ENCODE results near the gene GPD1. TPM values are rescaled to one million over a fixed set of nuclear protein-coding genes. Genes with fewer than 3 reads are reported as not detected.

The GPD1 gene
- total RNA-seq, result 65.3 TPM

- Histone ChIP-seq H3K27ac (no peak within 1 kb of the TSS), H3K4me3 (no peak within 1 kb of the TSS), H3K27me3 (no peaks in the 10 kb centered on the region), H3K36me3 (peaks cover 0 to 3% of the 10 kb centered on the region in 2 donors), H3K9me3 (no peaks in the 10 kb centered on the region), H3K4me1 (peaks cover 19% of the 10 kb centered on the region)
- intact Hi-C loops (cut with DNase I), result no loop called here
- TF ChIP-seq POLR2A (IDR thresholded peaks at IDR 0.05), result no peak
- TF ChIP-seq CTCF (IDR thresholded peaks at IDR 0.05), result no peak
- no peak for TF ChIP-seq POLR2AphosphoS5 (IDR thresholded peaks at IDR 0.05; ENCODE audit: insufficient read depth in 1 of 2, low read depth in 1 of 2)
- no peak for DNase-seq (ENCODE audit: extremely low spot score in 2 of 2)
Observed at GRCh38 chr12:50103767-50104321, at the start of gene GPD1. Gene GPD1 (plus strand): TSS chr12:50104008. CDS start chr12:50104051, 43 bp downstream.

DNA sequence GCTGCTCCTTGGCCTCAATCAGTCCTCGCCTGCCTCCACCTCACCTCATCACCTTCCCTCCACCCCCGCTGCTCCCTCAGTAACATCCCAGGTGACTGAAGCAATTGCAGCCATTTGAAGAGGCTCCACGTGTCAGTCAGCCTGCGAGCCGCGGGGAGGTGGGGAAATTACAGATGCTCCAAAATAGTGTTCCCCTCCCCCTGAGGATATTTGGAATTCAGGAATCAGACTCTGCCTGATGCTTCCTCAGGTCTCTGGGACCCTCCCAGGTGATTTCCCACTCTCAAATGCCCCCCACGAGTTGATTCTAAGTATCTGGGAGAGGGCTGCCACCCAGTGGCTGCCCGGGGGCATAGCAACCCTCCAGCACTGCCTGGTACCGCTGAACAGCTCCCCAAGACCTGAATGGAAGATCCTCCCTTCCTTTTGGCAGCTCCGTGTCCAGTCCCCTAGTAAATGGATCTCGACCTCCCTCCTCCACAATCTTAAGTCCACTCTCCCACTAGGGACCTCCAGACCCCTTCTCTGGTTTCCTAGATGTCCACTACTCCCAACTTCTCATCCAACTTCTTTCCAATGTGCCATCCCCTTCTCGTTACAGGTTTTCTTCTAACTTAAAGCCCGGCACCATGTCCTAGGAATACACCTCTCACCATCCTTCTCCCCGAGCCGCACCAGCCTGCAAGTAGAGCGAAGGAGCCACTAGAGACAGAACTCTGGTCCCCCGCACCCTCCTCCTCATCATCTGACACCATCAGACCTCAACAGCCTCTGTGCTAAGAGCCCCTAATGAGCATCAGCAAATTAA, 47.8 kb upstream of the GPD1 start:
- intact Hi-C loops (cut with DNase I), result loop anchor here (10.0 kb wide), 1 partner anchor 81 kb away; the partner anchor contains the start of gene AQP6
- DNase-seq (ENCODE audit: extremely low spot score in 2 of 2), result no peak
- Histone ChIP-seq H3K27ac (no peak overlapping the region), H3K27me3 (no peaks in the 10 kb centered on the region), H3K36me3 (no peaks in the 10 kb centered on the region), H3K4me1 (peaks cover 24% of the 10 kb centered on the region), H3K9me3 (no peaks in the 10 kb centered on the region), H3K4me3 (peak overlapping the region in 1 of 2 donors; percentile 14)
- TF ChIP-seq POLR2A (IDR thresholded peaks at IDR 0.05), result no peak
- peak; percentile 69 to 89 (median 87) for TF ChIP-seq CTCF (IDR thresholded peaks at IDR 0.05)

- Histone ChIP-seq H3K27ac (no peak overlapping the region), H3K4me3 (peak overlapping the region; percentile 59 to 61), H3K27me3 (no peaks in the 10 kb centered on the region), H3K4me1 (peaks cover 23% of the 10 kb centered on the region), H3K36me3 (no peaks in the 10 kb centered on the region), H3K9me3 (no peaks in the 10 kb centered on the region)
- TF ChIP-seq POLR2AphosphoS5 (IDR thresholded peaks at IDR 0.05; ENCODE audit: insufficient read depth in 1 of 2, low read depth in 1 of 2) (no peak), POLR2A (IDR thresholded peaks at IDR 0.05) (no peak), CTCF (IDR thresholded peaks at IDR 0.05) (no peak)
- no peak for DNase-seq (ENCODE audit: extremely low spot score in 2 of 2)
- intact Hi-C loops (cut with DNase I), result loop anchor here (10.0 kb wide), 1 partner anchor 82 kb away; the partner anchor contains the start of gene AQP6
Observed at GRCh38 chr12:50056639-50056976, 47.2 kb upstream of the GPD1 start.

GRCh38 chr12:50057000-50057841, 46.6 kb upstream of the GPD1 start, which contains the start of gene ASIC1:
Gene ASIC1 (plus strand): TSS chr12:50057596. CDS start chr12:50058767, 1,171 bp downstream.
- Histone ChIP-seq H3K36me3 (no peaks in the 10 kb centered on the region), H3K4me3 (peak within 1 kb of the TSS; percentile 59 to 61), H3K27me3 (no peaks in the 10 kb centered on the region), H3K4me1 (peaks cover 23% of the 10 kb centered on the region), H3K27ac (peak within 1 kb of the TSS; percentile 56), H3K9me3 (no peaks in the 10 kb centered on the region)
- TF ChIP-seq POLR2A (IDR thresholded peaks at IDR 0.05) (no peak), CTCF (IDR thresholded peaks at IDR 0.05) (no peak), POLR2AphosphoS5 (IDR thresholded peaks at IDR 0.05; ENCODE audit: insufficient read depth in 1 of 2, low read depth in 1 of 2) (no peak)
- DNase-seq (ENCODE audit: extremely low spot score in 2 of 2), result no peak
- intact Hi-C loops (cut with DNase I), result loop anchor here (10.0 kb wide), 1 partner anchor 82 kb away; the partner anchor contains the start of gene AQP6
